ENCODE results near the gene ARSG. TPM values are rescaled to one million over a fixed set of nuclear protein-coding genes. Genes with fewer than 3 reads are reported as not detected.
A peak's percentile ranks its signal among the peaks of the same experiment; 100 is the strongest.

ARSG gene
- total and polyA plus RNA-seq, 2 of the 13 experiments (the other 11 are each of a cell fraction or from before 2014, with no cell fraction given) = 3.7 to 15.2 TPM

DNA sequence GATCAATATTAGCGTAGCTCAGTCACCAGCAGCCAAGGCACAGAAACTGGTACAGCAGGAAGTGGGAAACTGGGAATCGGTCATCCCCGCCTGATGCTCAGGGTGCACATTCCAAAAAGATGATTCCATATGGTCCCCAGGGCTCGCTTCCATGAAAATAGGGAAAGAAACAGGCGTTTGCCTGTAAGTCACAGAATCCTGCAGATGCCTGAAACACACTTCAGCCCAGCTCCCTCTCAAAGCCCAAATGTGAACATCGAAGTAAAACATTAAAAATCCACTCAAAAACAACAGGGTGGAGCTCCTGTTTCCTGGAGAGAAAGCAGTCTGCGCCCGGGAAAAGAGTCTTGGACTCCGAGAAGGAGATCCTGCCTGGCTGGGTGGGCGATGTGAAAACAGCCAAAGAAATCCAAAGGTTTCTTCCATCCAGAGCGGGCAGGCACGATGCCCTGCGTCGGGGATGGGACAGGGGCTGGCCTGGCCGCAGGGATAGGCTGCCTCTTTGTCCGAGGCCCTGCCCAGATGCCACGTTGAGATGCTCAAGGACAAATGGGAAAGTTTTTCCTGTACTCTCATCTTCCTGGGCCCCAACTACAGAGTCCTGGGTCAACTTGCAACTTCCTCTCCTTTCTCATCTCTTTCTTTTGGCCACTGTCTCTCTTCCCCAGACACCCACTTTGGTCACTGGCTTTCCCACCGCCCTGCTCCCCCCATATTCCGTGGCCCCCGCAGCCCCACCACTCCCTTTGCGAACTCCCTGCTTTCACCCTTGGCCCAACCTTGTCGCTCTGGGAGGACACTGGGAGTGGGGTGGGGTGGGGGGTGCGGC lies 165.3 kb downstream of the ARSG start (continued):
- TF ChIP-seq, protein P1, sequence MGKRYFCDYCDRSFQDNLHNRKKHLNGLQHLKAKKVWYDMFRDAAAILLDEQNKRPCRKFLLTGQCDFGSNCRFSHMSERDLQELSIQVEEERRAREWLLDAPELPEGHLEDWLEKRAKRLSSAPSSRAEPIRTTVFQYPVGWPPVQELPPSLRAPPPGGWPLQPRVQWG (CRISPR knock-in tag; IDR thresholded peaks at IDR 0.05; ENCODE audit: borderline replicate concordance, low read depth) = no peak
- TF ChIP-seq, protein P2, sequence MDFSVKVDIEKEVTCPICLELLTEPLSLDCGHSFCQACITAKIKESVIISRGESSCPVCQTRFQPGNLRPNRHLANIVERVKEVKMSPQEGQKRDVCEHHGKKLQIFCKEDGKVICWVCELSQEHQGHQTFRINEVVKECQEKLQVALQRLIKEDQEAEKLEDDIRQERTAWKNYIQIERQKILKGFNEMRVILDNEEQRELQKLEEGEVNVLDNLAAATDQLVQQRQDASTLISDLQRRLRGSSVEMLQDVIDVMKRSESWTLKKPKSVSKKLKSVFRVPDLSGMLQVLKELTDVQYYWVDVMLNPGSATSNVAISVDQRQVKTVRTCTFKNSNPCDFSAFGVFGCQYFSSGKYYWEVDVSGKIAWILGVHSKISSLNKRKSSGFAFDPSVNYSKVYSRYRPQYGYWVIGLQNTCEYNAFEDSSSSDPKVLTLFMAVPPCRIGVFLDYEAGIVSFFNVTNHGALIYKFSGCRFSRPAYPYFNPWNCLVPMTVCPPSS (IDR thresholded peaks at IDR 0.05) = no peak
- TF ChIP-seq SPEN (CRISPR knock-in tag; IDR thresholded peaks at IDR 0.05; ENCODE audit: low read depth) = peak; percentile 35; the same call in 1 of the 2 replicates
- TF ChIP-seq, protein P3, sequence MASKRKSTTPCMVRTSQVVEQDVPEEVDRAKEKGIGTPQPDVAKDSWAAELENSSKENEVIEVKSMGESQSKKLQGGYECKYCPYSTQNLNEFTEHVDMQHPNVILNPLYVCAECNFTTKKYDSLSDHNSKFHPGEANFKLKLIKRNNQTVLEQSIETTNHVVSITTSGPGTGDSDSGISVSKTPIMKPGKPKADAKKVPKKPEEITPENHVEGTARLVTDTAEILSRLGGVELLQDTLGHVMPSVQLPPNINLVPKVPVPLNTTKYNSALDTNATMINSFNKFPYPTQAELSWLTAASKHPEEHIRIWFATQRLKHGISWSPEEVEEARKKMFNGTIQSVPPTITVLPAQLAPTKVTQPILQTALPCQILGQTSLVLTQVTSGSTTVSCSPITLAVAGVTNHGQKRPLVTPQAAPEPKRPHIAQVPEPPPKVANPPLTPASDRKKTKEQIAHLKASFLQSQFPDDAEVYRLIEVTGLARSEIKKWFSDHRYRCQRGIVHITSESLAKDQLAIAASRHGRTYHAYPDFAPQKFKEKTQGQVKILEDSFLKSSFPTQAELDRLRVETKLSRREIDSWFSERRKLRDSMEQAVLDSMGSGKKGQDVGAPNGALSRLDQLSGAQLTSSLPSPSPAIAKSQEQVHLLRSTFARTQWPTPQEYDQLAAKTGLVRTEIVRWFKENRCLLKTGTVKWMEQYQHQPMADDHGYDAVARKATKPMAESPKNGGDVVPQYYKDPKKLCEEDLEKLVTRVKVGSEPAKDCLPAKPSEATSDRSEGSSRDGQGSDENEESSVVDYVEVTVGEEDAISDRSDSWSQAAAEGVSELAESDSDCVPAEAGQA (IDR thresholded peaks at IDR 0.05; ENCODE audit: low read depth) = no peak
- TF ChIP-seq, protein P3 (CRISPR knock-in tag; IDR thresholded peaks at IDR 0.05; ENCODE audit: borderline replicate concordance) = peak; percentile 63; the same call in 1 of the 2 replicates
- TF ChIP-seq SMAD3 (CRISPR knock-in tag; IDR thresholded peaks at IDR 0.05) = no peak
- peak; percentile 69 for TF ChIP-seq ASH2L (IDR thresholded peaks at IDR 0.05; ENCODE audit: insufficient read length, low read depth, low read length)
- TF ChIP-seq IKZF4 (CRISPR knock-in tag; IDR thresholded peaks at IDR 0.05; ENCODE audit: borderline replicate concordance, low read depth, not compliant biosample characterization) = peak; percentile 56
- TF ChIP-seq, protein P4, sequence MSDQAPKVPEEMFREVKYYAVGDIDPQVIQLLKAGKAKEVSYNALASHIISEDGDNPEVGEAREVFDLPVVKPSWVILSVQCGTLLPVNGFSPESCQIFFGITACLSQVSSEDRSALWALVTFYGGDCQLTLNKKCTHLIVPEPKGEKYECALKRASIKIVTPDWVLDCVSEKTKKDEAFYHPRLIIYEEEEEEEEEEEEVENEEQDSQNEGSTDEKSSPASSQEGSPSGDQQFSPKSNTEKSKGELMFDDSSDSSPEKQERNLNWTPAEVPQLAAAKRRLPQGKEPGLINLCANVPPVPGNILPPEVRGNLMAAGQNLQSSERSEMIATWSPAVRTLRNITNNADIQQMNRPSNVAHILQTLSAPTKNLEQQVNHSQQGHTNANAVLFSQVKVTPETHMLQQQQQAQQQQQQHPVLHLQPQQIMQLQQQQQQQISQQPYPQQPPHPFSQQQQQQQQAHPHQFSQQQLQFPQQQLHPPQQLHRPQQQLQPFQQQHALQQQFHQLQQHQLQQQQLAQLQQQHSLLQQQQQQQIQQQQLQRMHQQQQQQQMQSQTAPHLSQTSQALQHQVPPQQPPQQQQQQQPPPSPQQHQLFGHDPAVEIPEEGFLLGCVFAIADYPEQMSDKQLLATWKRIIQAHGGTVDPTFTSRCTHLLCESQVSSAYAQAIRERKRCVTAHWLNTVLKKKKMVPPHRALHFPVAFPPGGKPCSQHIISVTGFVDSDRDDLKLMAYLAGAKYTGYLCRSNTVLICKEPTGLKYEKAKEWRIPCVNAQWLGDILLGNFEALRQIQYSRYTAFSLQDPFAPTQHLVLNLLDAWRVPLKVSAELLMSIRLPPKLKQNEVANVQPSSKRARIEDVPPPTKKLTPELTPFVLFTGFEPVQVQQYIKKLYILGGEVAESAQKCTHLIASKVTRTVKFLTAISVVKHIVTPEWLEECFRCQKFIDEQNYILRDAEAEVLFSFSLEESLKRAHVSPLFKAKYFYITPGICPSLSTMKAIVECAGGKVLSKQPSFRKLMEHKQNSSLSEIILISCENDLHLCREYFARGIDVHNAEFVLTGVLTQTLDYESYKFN (CRISPR knock-in tag; conservative IDR thresholded peaks at IDR 0.05) = no peak
